GM18505 (cell line): ENCODE data around the gene STAT5B.
"Not testable (repeated sequence)": the region's sequence is repeated elsewhere in the genome, so short reads cannot be mapped to it uniquely, and the experiment has no call there.

Source experiments
- ATAC-seq: cut with Tn5 transposase; IDR thresholded peaks from one replicate; pipeline ENCODE4 v1.9.1; 2021; ENCODE audit not compliant: unreplicated experiment
- POLR2A ChIP-seq: IDR thresholded peaks from 4 replicates; pipeline ENCODE4 v1.6.1; 2011; ENCODE audit warnings: borderline replicate concordance; ENCODE audit not compliant: insufficient read depth, insufficient read length; ENCODE audit errors: extremely low read depth

The STAT5B gene

GRCh38 chr17:42230225-42230624 lies 46.0 kb downstream of the STAT5B start:
- ATAC-seq, result no peak
- no peak for TF ChIP-seq POLR2A

GRCh38 chr17:42227849-42228700 lies 48.1 kb downstream of the STAT5B start:
- no peak for TF ChIP-seq POLR2A
- ATAC-seq, result no peak

GRCh38 chr17:42225646-42226045 lies 50.5 kb downstream of the STAT5B start:
- ATAC-seq, result no peak
- no peak for TF ChIP-seq POLR2A

- no peak for ATAC-seq
- no peak for TF ChIP-seq POLR2A
These were observed 51.5 kb downstream of the STAT5B start for GRCh38 chr17:42224651-42225050.

- no peak for ATAC-seq
- no peak for TF ChIP-seq POLR2A
These were observed 54.1 kb downstream of the STAT5B start for GRCh38 chr17:42221886-42222745.

- not testable (repeated sequence) for ATAC-seq
These were observed 56.9 kb downstream of the STAT5B start for GRCh38 chr17:42219280-42219679.

GRCh38 chr17:42214156-42214555 lies 62.0 kb downstream of the STAT5B start:
- no peak for ATAC-seq

GRCh38 chr17:42212382-42212781 lies 63.8 kb downstream of the STAT5B start:
- no peak for TF ChIP-seq POLR2A
- ATAC-seq, result no peak

More at GRCh38 chr17:42214156-42214555, 62.0 kb downstream of the STAT5B start:
- no peak for TF ChIP-seq POLR2A

- ATAC-seq, result not testable (repeated sequence)
These were observed 64.3 kb downstream of the STAT5B start for GRCh38 chr17:42211921-42212341.

GRCh38 chr17:42210046-42210445 lies 66.1 kb downstream of the STAT5B start:
- ATAC-seq, result no peak
- no peak for TF ChIP-seq POLR2A

- not testable (repeated sequence) for ATAC-seq
These were observed 70.0 kb downstream of the STAT5B start for GRCh38 chr17:42206153-42206612.

- ATAC-seq, result no peak
These were observed 72.8 kb downstream of the STAT5B start for GRCh38 chr17:42203354-42203753.

GRCh38 chr17:42202696-42203095 lies 73.5 kb downstream of the STAT5B start:
- TF ChIP-seq POLR2A, result no peak
- no peak for ATAC-seq

More at GRCh38 chr17:42203354-42203753, 72.8 kb downstream of the STAT5B start:
- TF ChIP-seq POLR2A, result no peak

GRCh38 chr17:42202159-42202558 lies 74.0 kb downstream of the STAT5B start:
- no peak for TF ChIP-seq POLR2A

GRCh38 chr17:42201458-42201772 lies 74.8 kb downstream of the STAT5B start:
- no peak for ATAC-seq
- TF ChIP-seq POLR2A, result no peak

More at GRCh38 chr17:42202159-42202558, 74.0 kb downstream of the STAT5B start:
- no peak for ATAC-seq
